Keratinocyte (primary cell): ENCODE measurements around the gene MINK1.

Experiments used
- CTCF ChIP-seq, 3 experiments: IDR thresholded peaks in 1 of 3; conservative IDR thresholded peaks in 1 of 3; optimal IDR thresholded peaks in 1 of 3; 2 replicates in 2 of 3; 3 replicates in 1 of 3; pipeline versions ENCODE3 to v1.5.1; 2011; ENCODE audit warnings: low read length in 3 of 3, mild to moderate bottlenecking in 3 of 3, moderate library complexity in 2 of 3, control low read depth in 1 of 3, inconsistent platforms in 1 of 3; ENCODE audit not compliant: insufficient read depth in 2 of 3; ENCODE audit errors: extremely low read depth in 1 of 3
- EZH2 ChIP-seq: IDR thresholded peaks from one replicate; pipeline ENCODE4 v1.6.1; 2012; ENCODE audit warnings: inconsistent platforms, mild to moderate bottlenecking, low read length, moderate library complexity

- TF ChIP-seq CTCF (optimal IDR thresholded peaks at IDR 0.05 in 1 of 3, IDR thresholded peaks at IDR 0.05 in 1 of 3, conservative IDR thresholded peaks at IDR 0.05 in 1 of 3; ENCODE audit: extremely low read depth in 1 of 3, insufficient read depth in 2 of 3, low read length in 3 of 3), result no peak
- TF ChIP-seq EZH2, result no peak
These were observed 112.2 kb downstream of the MINK1 start for GRCh38 chr17:4945176-4945943.
